Thymus (tissue), 14 donors: ENCODE data around the gene ZNF750. TPM values are rescaled to one million over a fixed set of nuclear protein-coding genes. Genes with fewer than 3 reads are reported as not detected.
A peak's percentile ranks its signal among the peaks of the same experiment; 100 is the strongest.

ENCODE experiments used
- DNase-seq, 9 donors: peaks; one replicate each; pipeline ENCODE4 v3.0.0-alpha.2; 2013; ENCODE audit warnings: low spot score in 9 of 9, low read depth in 6 of 9, missing footprints in 1 of 9
- H3K27ac ChIP-seq, 2 donors: one replicate each; pipeline ENCODE4 v1.5.1; 2013; ENCODE audit warnings: control low read depth in 1 of 2, low read depth in 1 of 2, low read length in 1 of 2, mild to moderate bottlenecking in 1 of 2, moderate library complexity in 1 of 2
- H3K27me3 ChIP-seq, 2 donors: one replicate each; pipeline ENCODE4 v1.5.1; 2013; ENCODE audit warnings: low read length in 1 of 2; ENCODE audit not compliant: control insufficient read depth in 2 of 2, insufficient read depth in 1 of 2
- H3K36me3 ChIP-seq, 2 donors: one replicate each; pipeline ENCODE4 v1.5.1; 2013; ENCODE audit warnings: low read length in 1 of 2, mild to moderate bottlenecking in 1 of 2, moderate library complexity in 1 of 2; ENCODE audit not compliant: control insufficient read depth in 2 of 2, insufficient read depth in 2 of 2
- H3K4me1 ChIP-seq, 2 donors: one replicate each; pipeline ENCODE4 v1.5.1; 2013; ENCODE audit warnings: low read length in 2 of 2; ENCODE audit not compliant: control insufficient read depth in 2 of 2, insufficient read depth in 2 of 2
- H3K4me3 ChIP-seq, 2 donors: one replicate each; pipeline ENCODE4 v1.5.1; 2013; ENCODE audit warnings: low read length in 2 of 2, control low read depth in 1 of 2, mild to moderate bottlenecking in 1 of 2
- H3K9me3 ChIP-seq, 2 donors: one replicate each; pipeline ENCODE4 v1.5.1; 2013; ENCODE audit warnings: low read length in 1 of 2, mild to moderate bottlenecking in 1 of 2; ENCODE audit not compliant: control insufficient read depth in 2 of 2, insufficient read depth in 1 of 2
- WGBS: extraction: QIAGEN DNeasy Blood & Tissue Kit; methylation state at CpG from one replicate; pipeline ENCODE4 v1.1.7; 2013; 5-methylcytosine and 5-hydroxymethylcytosine counted together
- long read RNA-seq, 10 donors: transcript quantifications; one replicate each; lab custom pipeline, GENCODE V29; 2026
- polyA plus RNA-seq: library from polyadenylated mRNA; stranded (reverse); fragments of 200-250 nt; gene quantifications from one replicate; pipeline ENCODE4 v1.2.3, GENCODE V29; 2013
- total RNA-seq: library from RNA; stranded (reverse); fragments of 120-200 nt; gene quantifications from one replicate; pipeline ENCODE4 v1.2.4, GENCODE V29; 2013
- donor health status: healthy.

The ZNF750 gene
- 3.9 TPM for total RNA-seq
- 4.1 TPM for polyA plus RNA-seq
- long read RNA-seq, donor 1, result 0 reads
- long read RNA-seq, donor 2, partial matches to known transcripts, result 5 of 7 reads
- long read RNA-seq, donor 2, other reads (novel, unspliced or antisense), result 0 of 7 reads
- long read RNA-seq, donor 3, partial matches to known transcripts, result 0 of 2 reads
- long read RNA-seq, donor 3, other reads (novel, unspliced or antisense), result 0 of 2 reads
- long read RNA-seq, donor 4, result 0 reads
- long read RNA-seq, donor 5, partial matches to known transcripts, result 0 of 3 reads
- long read RNA-seq, donor 5, other reads (novel, unspliced or antisense), result 0 of 3 reads
- long read RNA-seq, donor 6, partial matches to known transcripts, result 0 of 1 reads
- long read RNA-seq, donor 6, other reads (novel, unspliced or antisense), result 0 of 1 reads
- long read RNA-seq, donor 7, partial matches to known transcripts, result 0 of 1 reads
- long read RNA-seq, donor 7, other reads (novel, unspliced or antisense), result 0 of 1 reads
- long read RNA-seq, donor 8, partial matches to known transcripts, result 0 of 1 reads
- long read RNA-seq, donor 8, other reads (novel, unspliced or antisense), result 0 of 1 reads
- long read RNA-seq, donor 9, partial matches to known transcripts, result 40 of 40 reads
- long read RNA-seq, donor 9, other reads (novel, unspliced or antisense), result 0 of 40 reads
- long read RNA-seq, donor 10, partial matches to known transcripts, result 0 of 1 reads
- long read RNA-seq, donor 10, other reads (novel, unspliced or antisense), result 0 of 1 reads

DNA sequence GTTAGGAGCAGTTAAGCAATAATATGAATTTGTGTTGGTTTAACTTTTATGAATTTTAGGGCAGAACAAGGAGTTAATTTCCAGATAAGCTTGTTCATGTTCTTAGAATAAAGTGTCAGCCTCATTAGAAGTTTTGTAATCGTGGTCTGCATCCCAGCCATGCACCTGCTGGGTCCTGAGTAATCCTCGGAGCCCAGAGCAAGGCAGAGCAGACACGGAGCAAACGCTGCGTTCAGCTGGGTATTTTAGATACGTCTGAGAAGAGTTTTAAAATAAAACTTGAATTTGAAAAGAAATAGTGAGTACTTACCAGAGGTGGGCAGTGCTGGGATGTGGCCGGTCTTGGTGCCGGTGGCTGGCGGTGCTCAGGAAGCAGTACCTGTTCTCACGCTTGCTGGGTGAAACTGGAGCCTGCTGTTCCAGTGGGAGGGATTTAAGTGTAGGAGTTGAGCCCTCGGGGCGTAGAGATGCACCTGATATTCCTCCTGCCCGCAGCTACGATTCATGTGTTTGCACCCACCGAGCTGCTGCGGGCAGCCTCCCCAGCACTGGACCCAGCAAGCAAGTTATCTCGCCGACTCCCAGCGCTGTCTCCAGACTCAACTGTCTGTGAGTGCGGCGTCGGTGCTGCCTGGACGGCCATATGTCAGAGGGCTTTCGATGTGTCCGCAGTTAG lies at the start of gene ZNF750:
Gene ZNF750, minus strand, starts transcription at position 406 of the 676 bp plus-strand sequence. CDS start 7,568 bp downstream, outside the sequence.
- Histone ChIP-seq H3K9me3 (no peaks in the 10 kb centered on the region), H3K4me1 (peaks cover 0 to 10% of the 10 kb centered on the region in 2 donors), H3K27ac (peak within 1 kb of the TSS; percentile 39 to 61), H3K4me3 (peak within 1 kb of the TSS in 1 of 2 donors; percentile 14), H3K36me3 (no peaks in the 10 kb centered on the region), H3K27me3 (no peaks in the 10 kb centered on the region)
- DNase-seq, result no peak
- 89% methylated on average over 25 of the region's 25 CpGs for WGBS

DNA sequence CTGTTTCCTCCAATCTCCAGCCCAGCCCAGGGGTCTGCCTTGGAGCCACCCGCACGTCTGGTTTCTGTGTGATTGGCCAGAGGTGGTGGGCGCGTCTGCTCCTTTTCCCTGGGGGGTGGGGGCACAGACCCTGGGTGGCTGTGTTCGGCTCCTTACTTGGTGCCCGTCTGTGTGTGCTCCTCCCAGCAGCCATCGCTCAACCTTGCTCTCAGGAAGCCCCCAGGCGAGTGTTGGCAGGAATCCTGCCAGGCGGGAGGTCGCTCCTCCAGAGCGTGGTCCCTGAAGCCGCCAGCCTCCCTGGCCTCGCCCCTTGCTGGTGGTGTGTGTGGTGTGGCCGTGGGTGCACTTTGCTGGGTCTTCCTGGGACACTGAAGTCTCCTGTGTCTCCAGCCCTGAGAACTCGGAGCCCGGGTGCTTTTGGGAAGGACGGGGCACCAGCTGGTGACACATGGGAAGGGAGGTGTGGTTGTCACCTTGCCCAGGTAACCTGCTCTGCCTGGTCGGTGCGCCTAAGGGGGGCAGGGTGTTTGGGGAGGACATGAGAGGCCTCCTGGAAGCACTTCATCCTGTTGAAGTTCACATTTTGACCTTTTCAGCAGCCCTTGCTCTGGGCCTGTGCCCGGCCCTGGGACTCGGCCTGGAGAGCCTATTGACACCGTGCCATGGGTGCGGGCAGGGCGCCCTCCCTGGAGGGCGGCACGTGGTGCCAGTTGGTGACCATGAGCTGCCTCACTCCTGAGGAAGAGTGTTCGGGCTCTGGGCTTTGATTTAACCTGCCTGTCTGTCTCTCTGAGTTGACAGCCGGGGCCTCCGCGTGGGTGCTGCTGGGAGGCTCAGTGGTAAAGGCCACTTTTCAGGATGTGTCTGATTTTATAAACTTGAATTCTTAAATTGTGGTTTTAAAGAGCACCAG lies 49.0 kb upstream of the ZNF750 start:
- H3K27me3 ChIP-seq, result no peaks in the 10 kb centered on the region
- peaks cover 25 to 40% of the 10 kb centered on the region in 2 donors for H3K36me3 ChIP-seq
- WGBS, result 67% methylated on average over 30 of the region's 30 CpGs
- peak overlapping the region in 1 of 2 donors; percentile 14 for H3K27ac ChIP-seq
- H3K4me1 ChIP-seq, result peaks cover 49 to 90% of the 10 kb centered on the region in 2 donors
- peaks cover 0 to 5% of the 10 kb centered on the region in 2 donors for H3K9me3 ChIP-seq
- H3K4me3 ChIP-seq, result no peak overlapping the region
- DNase-seq, result no peak

DNA sequence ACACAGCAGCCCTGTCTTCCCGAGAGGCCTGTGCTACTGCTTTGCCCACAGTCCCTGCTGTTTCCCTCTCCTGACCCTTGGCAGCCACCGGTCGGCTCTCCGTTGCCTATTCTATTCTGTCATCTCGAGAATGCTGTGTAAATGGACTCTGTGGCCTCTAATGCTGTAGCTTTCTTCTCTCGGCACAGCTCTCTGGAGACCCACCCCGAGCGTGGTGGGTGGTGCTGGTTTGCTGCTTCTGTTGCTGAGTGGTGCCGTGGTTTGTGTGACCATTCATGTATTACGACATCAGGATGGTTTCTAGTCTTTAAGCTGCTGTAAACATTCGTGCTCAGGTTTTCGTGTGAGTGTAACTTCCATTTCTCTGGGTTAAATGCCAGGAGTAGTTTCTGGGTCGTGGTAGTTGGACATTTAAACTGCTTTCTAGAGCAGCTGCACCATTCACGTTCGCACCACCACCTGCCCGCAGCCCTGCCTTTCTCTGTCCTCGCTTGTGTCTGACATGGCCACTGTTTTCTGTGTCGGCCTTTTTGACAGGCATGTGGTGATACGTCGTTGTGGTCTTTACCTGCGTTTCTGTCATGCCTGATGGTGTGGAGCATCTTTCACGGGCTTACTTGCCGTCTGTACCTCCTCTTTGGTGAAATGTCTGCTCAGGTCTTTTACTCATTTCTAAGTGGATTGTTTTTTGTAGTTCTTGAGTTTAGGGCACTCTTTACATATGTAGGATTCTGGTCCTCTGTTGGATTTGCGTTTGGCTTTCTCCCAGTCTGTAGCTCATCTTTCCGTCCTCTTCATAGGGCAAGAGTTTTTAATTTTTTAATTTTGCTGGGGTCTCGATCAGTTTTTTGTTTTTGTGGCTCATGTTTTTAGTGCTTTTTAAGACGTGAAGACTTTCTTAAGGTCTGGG lies 47.7 kb upstream of the ZNF750 start:
- no peak overlapping the region for H3K4me3 ChIP-seq
- peaks cover 49 to 90% of the 10 kb centered on the region in 2 donors for H3K4me1 ChIP-seq
- peaks cover 25 to 37% of the 10 kb centered on the region in 2 donors for H3K36me3 ChIP-seq
- DNase-seq, result no peak
- H3K27ac ChIP-seq, result peak overlapping the region in 1 of 2 donors; percentile 55
- H3K27me3 ChIP-seq, result no peaks in the 10 kb centered on the region
- peaks cover 0 to 7% of the 10 kb centered on the region in 2 donors for H3K9me3 ChIP-seq
- WGBS, result 87% methylated on average over 27 of the region's 27 CpGs

GRCh38 chr17:82884970-82885353 lies 45.1 kb upstream of the ZNF750 start:
- WGBS, result 5% methylated on average over 5 of the region's 5 CpGs
- H3K9me3 ChIP-seq, result peaks cover 0 to 7% of the 10 kb centered on the region in 2 donors
- H3K27me3 ChIP-seq, result no peaks in the 10 kb centered on the region
- peak in 5 of 9 donors; percentile 65 to 87 (median 71) for DNase-seq
- H3K4me1 ChIP-seq, result peaks cover 58 to 97% of the 10 kb centered on the region in 2 donors
- peak overlapping the region; percentile 21 to 30 for H3K4me3 ChIP-seq
- H3K27ac ChIP-seq, result peak overlapping the region; percentile 93
- peaks cover 4 to 15% of the 10 kb centered on the region in 2 donors for H3K36me3 ChIP-seq

DNA sequence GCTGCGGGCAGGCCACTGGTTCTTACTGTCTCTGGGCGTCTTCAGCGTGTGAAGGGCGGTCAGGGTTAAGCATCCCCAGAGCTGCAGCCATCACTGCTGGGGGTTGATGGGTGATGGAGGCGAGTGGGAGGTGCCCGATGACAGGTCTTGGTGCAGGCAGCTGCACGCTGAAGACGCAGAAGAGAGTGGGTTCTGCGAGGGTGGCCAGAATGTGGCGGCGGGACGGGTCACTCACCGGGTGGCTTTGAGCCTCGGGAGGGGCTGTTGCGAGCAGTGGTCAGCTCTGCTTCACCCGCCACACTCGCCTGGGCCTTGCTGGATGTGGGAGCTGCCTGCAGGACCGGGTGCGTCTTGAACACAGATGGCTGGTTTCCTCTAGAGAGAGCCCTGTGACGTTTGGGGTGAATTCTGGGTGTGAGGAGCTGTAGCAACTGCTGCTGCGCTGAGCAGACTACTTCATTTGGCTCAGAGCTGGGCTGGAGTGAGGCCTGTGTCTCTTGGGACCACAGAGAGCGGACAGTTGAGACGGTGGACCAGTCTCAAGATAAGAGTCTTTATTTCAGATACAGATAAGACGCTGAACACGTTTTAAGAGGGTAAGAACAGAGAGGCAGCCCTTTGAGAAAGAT lies 44.6 kb upstream of the ZNF750 start:
- H3K4me3 ChIP-seq, result peak overlapping the region; percentile 21 to 30
- H3K27me3 ChIP-seq, result no peaks in the 10 kb centered on the region
- WGBS, result 61% methylated on average over 25 of the region's 25 CpGs
- peaks cover 58 to 96% of the 10 kb centered on the region in 2 donors for H3K4me1 ChIP-seq
- H3K9me3 ChIP-seq, result peaks cover 0 to 7% of the 10 kb centered on the region in 2 donors
- peak overlapping the region; percentile 93 for H3K27ac ChIP-seq
- peak in 1 of 9 donors; percentile 80 for DNase-seq
- peaks cover 0 to 10% of the 10 kb centered on the region in 2 donors for H3K36me3 ChIP-seq

- Histone ChIP-seq H3K27me3 (no peaks in the 10 kb centered on the region), H3K36me3 (peaks cover 5 to 9% of the 10 kb centered on the region in 2 donors), H3K4me1 (peaks cover 51 to 96% of the 10 kb centered on the region in 2 donors), H3K9me3 (peaks cover 0 to 7% of the 10 kb centered on the region in 2 donors), H3K27ac (peak overlapping the region; percentile 66 to 93), H3K4me3 (peak overlapping the region in 1 of 2 donors; percentile 11)
- DNase-seq, result peak in 1 of 9 donors; percentile 50
- 24% methylated on average over 23 of the region's 23 CpGs for WGBS
Measured at GRCh38 chr17:82883419-82884031, 43.7 kb upstream of the ZNF750 start.

GRCh38 chr17:82882715-82883418 lies 43.0 kb upstream of the ZNF750 start:
- 28% methylated on average over 39 of the region's 39 CpGs for WGBS
- Histone ChIP-seq H3K27ac (peak overlapping the region; percentile 82 to 93), H3K4me1 (peaks cover 46 to 96% of the 10 kb centered on the region in 2 donors), H3K4me3 (peak overlapping the region in 1 of 2 donors; percentile 14), H3K36me3 (peaks cover 5 to 9% of the 10 kb centered on the region in 2 donors), H3K27me3 (no peaks in the 10 kb centered on the region), H3K9me3 (peaks cover 0 to 10% of the 10 kb centered on the region in 2 donors)
- peak in 3 of 9 donors; percentile 60 to 79 (median 65) for DNase-seq
